DOHH2 (cell line): ENCODE data around the gene CABCOCO1.

Experiments used
- H3F3A ChIP-seq: fragments of 200-600 bp; sonication (generic), shearing (Covaris generic); 2 replicates; pipeline ENCODE4 v1.6.0; 2016; ENCODE audit warnings: antibody characterized with exemption, mild to moderate bottlenecking; ENCODE audit not compliant: control insufficient read depth, insufficient read depth
- H3K27ac ChIP-seq: fragments of 200-600 bp; sonication (generic); 2 replicates; pipeline ENCODE4 v1.5.1; 2014; ENCODE audit warnings: low read depth, mild to moderate bottlenecking, low read length, moderate library complexity
- H3K27me3 ChIP-seq: fragments of 200-600 bp; sonication (generic); 2 replicates; pipeline ENCODE4 v1.6.1; 2014; ENCODE audit warnings: mild to moderate bottlenecking, low read length, mixed read lengths; ENCODE audit not compliant: control insufficient read depth
- H3K36me3 ChIP-seq: fragments of 200-600 bp; sonication (generic); 2 replicates; pipeline ENCODE4 v1.6.1; 2014; ENCODE audit warnings: mild to moderate bottlenecking, low read length, moderate library complexity, mixed read lengths; ENCODE audit not compliant: control insufficient read depth
- H3K4me1 ChIP-seq: fragments of 200-600 bp; sonication (generic); 2 replicates; pipeline ENCODE4 v1.6.1; 2014; ENCODE audit warnings: mild to moderate bottlenecking, low read length, mixed read lengths; ENCODE audit not compliant: control insufficient read depth
- H3K4me2 ChIP-seq: fragments of 200-600 bp; sonication (generic); 2 replicates; pipeline ENCODE4 v1.6.0; 2014; ENCODE audit warnings: mild to moderate bottlenecking, low read length, moderate library complexity
- H3K4me3 ChIP-seq: fragments of 200-600 bp; sonication (generic); 2 replicates; pipeline ENCODE4 v1.5.1; 2014; ENCODE audit warnings: mild to moderate bottlenecking, low read length, mixed read lengths
- H3K79me2 ChIP-seq: fragments of 200-600 bp; sonication (generic); 2 replicates; pipeline ENCODE4 v1.6.1; 2014; ENCODE audit warnings: mild to moderate bottlenecking, low read length, mixed read lengths; ENCODE audit not compliant: control insufficient read depth
- H3K9me2 ChIP-seq: fragments of 200-600 bp; sonication (generic); replicated peaks from 2 replicates; pipeline ENCODE4 v1.6.1; 2014; ENCODE audit warnings: mild to moderate bottlenecking, low read length, mixed read lengths; ENCODE audit not compliant: control insufficient read depth
- H3K9me3 ChIP-seq: fragments of 200-600 bp; sonication (generic); 2 replicates; pipeline ENCODE4 v1.6.1; 2014; ENCODE audit warnings: antibody characterized with exemption, low read length, mixed read lengths; ENCODE audit not compliant: control insufficient read depth, insufficient read depth
- H4K20me1 ChIP-seq: fragments of 200-600 bp; sonication (generic); 2 replicates; pipeline ENCODE4 v1.6.0; 2014; ENCODE audit warnings: low read depth, mild to moderate bottlenecking, antibody characterized with exemption, low read length, moderate library complexity; ENCODE audit not compliant: control insufficient read depth, insufficient read depth
- EZH2phosphoT487 ChIP-seq: fragments of 200-600 bp; sonication (generic); IDR thresholded peaks from 2 replicates; pipeline ENCODE4 v1.6.1; 2017; ENCODE audit warnings: borderline replicate concordance, mild to moderate bottlenecking, antibody characterized with exemption, low read length, moderate library complexity, mixed read lengths
- TF ChIP-seq, protein P1 (sequence below): fragments of 200-600 bp; sonication (generic); IDR thresholded peaks from one replicate; pipeline ENCODE4 v1.5.1; 2014; ENCODE audit warnings: antibody characterized with exemption, mild to moderate bottlenecking, low read depth, low read length; ENCODE audit not compliant: poor library complexity, severe bottlenecking

The CABCOCO1 gene

DNA sequence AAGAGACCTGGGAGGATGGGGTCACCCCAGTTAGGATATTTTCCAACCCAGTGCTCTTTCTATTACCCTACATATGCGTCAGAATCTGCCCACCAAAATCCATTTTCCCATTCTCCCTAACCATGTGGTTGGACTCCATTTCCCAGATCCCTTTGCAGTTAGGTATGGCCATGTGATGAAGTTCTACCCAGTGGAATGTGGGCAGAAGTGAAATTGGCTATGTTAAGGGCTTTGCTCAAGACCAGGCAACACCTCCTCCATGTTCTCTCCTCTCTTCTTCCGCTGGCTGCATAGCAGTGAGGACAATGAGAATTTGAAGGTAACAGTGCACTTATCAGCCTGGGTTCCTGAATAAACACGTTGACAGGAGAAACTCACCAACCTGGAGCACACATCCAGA, 111.3 kb downstream of the CABCOCO1 start:
- no peaks in the 10 kb centered on the region for H4K20me1 ChIP-seq
- H3F3A ChIP-seq, result no peaks in the 10 kb centered on the region
- no peaks in the 10 kb centered on the region for H3K79me2 ChIP-seq
- no peaks in the 10 kb centered on the region for H3K9me2 ChIP-seq
- H3K4me2 ChIP-seq, result no peak overlapping the region
- H3K27me3 ChIP-seq, result no peaks in the 10 kb centered on the region
- TF ChIP-seq EZH2phosphoT487, result no peak
- TF ChIP-seq, protein P1, sequence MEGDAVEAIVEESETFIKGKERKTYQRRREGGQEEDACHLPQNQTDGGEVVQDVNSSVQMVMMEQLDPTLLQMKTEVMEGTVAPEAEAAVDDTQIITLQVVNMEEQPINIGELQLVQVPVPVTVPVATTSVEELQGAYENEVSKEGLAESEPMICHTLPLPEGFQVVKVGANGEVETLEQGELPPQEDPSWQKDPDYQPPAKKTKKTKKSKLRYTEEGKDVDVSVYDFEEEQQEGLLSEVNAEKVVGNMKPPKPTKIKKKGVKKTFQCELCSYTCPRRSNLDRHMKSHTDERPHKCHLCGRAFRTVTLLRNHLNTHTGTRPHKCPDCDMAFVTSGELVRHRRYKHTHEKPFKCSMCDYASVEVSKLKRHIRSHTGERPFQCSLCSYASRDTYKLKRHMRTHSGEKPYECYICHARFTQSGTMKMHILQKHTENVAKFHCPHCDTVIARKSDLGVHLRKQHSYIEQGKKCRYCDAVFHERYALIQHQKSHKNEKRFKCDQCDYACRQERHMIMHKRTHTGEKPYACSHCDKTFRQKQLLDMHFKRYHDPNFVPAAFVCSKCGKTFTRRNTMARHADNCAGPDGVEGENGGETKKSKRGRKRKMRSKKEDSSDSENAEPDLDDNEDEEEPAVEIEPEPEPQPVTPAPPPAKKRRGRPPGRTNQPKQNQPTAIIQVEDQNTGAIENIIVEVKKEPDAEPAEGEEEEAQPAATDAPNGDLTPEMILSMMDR, result no peak
- no peak overlapping the region for H3K27ac ChIP-seq
- no peaks in the 10 kb centered on the region for H3K9me3 ChIP-seq
- H3K4me1 ChIP-seq, result no peaks in the 10 kb centered on the region
- no peak overlapping the region for H3K4me3 ChIP-seq
- H3K36me3 ChIP-seq, result no peaks in the 10 kb centered on the region

DNA sequence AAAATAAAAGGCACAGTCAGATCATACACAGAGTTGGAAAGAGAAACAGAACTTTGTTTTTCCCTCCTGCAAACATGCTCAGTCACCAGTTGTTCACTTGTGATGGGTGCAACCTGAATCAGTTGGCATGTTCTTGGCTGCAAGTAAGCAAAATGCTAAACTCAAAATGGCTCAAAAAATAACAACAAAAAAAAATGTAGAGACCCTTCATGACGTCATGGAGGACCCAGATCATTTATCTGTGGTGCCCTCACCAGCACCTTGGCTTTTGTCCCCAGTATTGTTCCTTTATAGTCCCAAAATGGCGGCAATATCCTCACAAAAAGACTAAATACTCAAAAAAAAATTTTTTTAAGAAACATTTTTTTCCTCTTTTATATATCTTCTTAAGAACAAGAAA, 112.4 kb downstream of the CABCOCO1 start:
- Histone ChIP-seq H3K4me3 (no peak overlapping the region), H3K4me2 (no peak overlapping the region), H3K27me3 (no peaks in the 10 kb centered on the region)

DNA sequence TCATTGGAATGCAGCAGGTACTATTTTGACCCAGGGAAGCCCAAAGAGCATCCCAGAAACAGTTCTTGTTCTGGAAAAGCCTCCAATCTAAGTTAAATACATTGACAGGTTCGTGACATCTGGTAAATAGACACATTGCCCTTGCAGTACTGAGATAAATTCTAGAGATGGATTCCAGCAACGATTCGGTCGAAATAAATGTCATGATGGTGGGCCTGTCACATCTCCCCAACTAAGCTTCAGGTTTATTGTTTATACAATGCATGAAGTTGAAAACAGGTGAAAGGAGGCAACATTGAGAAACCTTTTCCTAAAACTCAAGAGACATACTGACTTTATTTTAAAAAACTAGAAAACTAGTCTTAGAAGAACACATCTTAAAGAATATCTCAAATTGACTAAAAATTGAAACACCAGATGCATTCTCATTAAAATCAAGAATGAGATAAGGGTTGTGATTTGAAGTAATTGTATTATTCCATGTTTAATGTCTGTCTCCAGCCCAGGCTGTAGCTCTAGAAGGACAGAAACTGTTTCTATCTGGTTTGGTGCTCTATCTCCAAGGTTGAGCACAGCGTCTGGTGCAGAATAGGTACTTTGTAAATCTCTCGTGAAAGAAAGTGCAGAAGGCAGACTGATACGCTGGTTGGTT, 114.0 kb downstream of the CABCOCO1 start:
- Histone ChIP-seq H3K9me2 (no peaks in the 10 kb centered on the region), H3K36me3 (no peaks in the 10 kb centered on the region), H3F3A (no peaks in the 10 kb centered on the region), H3K9me3 (no peaks in the 10 kb centered on the region), H3K4me2 (no peak overlapping the region), H4K20me1 (no peaks in the 10 kb centered on the region), H3K27ac (no peak overlapping the region), H3K4me3 (no peak overlapping the region), H3K27me3 (no peaks in the 10 kb centered on the region), H3K79me2 (no peaks in the 10 kb centered on the region), H3K4me1 (no peaks in the 10 kb centered on the region)
- TF ChIP-seq, protein P1, result no peak
- no peak for TF ChIP-seq EZH2phosphoT487

More for the DNA sequence above, 112.4 kb downstream of the CABCOCO1 start:
- Histone ChIP-seq H3F3A (no peaks in the 10 kb centered on the region), H4K20me1 (no peaks in the 10 kb centered on the region), H3K9me3 (no peaks in the 10 kb centered on the region), H3K36me3 (no peaks in the 10 kb centered on the region), H3K79me2 (no peaks in the 10 kb centered on the region), H3K27ac (no peak overlapping the region), H3K9me2 (no peaks in the 10 kb centered on the region), H3K4me1 (no peaks in the 10 kb centered on the region)
- TF ChIP-seq, protein P1, result no peak
- no peak for TF ChIP-seq EZH2phosphoT487
